NCI-H1694 (cell line): ENCODE measurements around the gene SLF1.

Source experiments
- DNase-seq: peaks from one replicate; lab custom pipeline; 2025; lab: John Stamatoyannopoulos, UW

Gene SLF1

GRCh38 chr5:94711785-94712184, 93.3 kb downstream of the SLF1 start:
- no peak for DNase-seq

DNA sequence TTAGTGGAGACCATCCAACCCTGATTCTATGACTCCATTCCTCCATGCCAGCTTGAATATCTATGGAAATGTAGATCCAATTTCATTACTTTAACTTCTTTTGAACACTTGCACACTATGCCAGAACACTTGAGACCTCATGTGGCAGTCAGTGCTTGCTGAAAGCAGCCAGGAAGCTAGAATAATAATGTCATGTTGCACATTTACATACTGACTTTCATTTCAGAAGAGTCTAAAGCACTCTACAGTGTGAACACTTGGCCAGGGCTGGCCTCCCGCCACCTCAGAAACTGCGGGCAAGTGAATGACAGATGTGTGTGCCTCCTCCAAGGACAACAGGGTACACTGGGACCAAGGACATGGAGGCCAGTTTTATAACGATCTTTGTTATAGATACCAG, 97.3 kb downstream of the SLF1 start:
- DNase-seq = no peak

DNA sequence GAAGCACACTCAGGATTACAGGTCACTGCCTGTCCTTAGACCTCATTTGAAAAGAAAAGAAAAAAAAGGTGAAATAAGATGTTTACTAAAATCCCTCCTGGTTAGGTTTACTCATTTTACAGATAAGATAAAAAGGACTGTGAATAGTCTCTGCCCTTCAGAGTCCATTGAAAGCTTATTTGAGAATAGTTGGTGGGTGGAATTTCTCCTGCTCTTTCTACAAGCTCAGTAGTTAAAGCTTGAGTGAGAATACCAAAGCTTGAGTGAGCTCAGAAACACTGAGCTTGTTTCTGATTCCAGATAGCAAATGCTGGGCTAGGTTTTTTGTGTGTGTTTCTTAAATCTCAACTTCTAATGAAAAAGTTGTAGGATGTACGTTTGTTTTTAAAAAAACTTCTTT, 106.7 kb downstream of the SLF1 start:
- no peak for DNase-seq

DNA sequence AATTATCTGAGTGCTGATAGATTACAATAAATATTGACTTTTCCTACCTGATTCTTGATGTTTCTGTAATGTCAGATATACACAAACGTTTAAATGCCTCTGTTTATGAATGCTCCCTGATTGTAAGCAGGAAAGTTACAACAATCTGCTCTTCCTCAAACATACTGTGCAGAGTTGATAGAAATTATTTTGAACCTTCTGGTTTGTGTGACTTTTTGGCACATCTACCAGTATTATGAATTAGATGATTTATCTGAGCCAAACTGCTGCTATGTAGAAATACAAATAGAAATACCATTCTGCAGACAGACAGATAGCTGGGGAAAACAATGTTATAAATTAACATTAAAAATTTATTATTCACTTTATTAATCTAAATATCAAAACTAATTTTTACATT, 113.0 kb downstream of the SLF1 start:
- DNase-seq = no peak

- no peak for DNase-seq
Observed at GRCh38 chr5:94736498-94736897, 118.0 kb downstream of the SLF1 start.

- no peak for DNase-seq
Observed at GRCh38 chr5:94740286-94740685, 121.8 kb downstream of the SLF1 start.

- DNase-seq = no peak
Observed at GRCh38 chr5:94742852-94743251, 124.4 kb downstream of the SLF1 start.

- no peak for DNase-seq
Observed at GRCh38 chr5:94744906-94745305, 126.4 kb downstream of the SLF1 start.

- DNase-seq = no peak
Observed at GRCh38 chr5:94745786-94746730, 127.6 kb downstream of the SLF1 start.

DNA sequence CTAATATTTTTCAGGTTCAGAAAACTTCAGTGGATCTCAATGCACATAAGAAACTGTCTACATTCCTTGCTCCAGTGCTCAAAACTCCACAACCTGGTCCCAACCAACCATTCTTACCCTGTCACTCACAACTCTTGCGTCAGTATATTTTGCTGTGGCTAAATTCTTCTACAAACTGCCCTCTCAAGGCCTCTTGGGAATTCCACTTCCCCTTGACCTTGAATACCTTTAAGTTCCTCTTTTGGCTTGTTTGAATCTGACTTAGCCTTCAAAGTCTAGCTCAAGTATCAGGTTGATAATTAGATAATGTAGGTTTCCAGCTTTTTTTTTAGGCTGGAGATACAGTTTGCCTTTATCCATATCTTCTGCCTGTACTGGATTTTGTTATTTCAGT, 128.3 kb downstream of the SLF1 start:
- DNase-seq = no peak
